ENCODE results near the gene LZTFL1. TPM values are rescaled to one million over a fixed set of nuclear protein-coding genes. Genes with fewer than 3 reads are reported as not detected.

Gene LZTFL1
- total RNA-seq, 2 experiments from 2014 or later: 5.1 to 6.7 TPM

GRCh38 chr3:45803252-45803935 is 38.5 kb downstream of the LZTFL1 start:
- Mint-ChIP-seq H3K27me3 (ENCODE audit: low read depth) (peaks cover 43% of the 10 kb centered on the region), H3K9me3 (ENCODE audit: insufficient read depth) (no peaks in the 10 kb centered on the region), H3K36me3 (ENCODE audit: low read depth) (no peaks in the 10 kb centered on the region), H3K27ac (no peak overlapping the region), H3K4me3 (no peak overlapping the region), H3K4me1 (ENCODE audit: low read depth) (peaks cover 5% of the 10 kb centered on the region)
- ChIA-PET POLR2A (no interaction called here), CTCF (no interaction called here)
- ATAC-seq (no peak), DNase-seq (no peak)

GRCh38 chr3:45802146-45802545 is 39.8 kb downstream of the LZTFL1 start:
- no peaks in the 10 kb centered on the region for H3K36me3 Mint-ChIP-seq (ENCODE audit: low read depth)
- DNase-seq (no peak), ATAC-seq (no peak)
- H3K27me3 Mint-ChIP-seq (ENCODE audit: low read depth): peaks cover 55% of the 10 kb centered on the region
- H3K4me3 Mint-ChIP-seq: no peak overlapping the region
- ChIA-PET POLR2A (interaction anchor here (0.5 kb wide), 1 partner anchor 27 kb away, joined by 3 read pairs; no protein-coding TSS in a partner anchor), CTCF (no interaction called here)
- H3K9me3 Mint-ChIP-seq (ENCODE audit: insufficient read depth): no peaks in the 10 kb centered on the region
- peaks cover 5% of the 10 kb centered on the region for H3K4me1 Mint-ChIP-seq (ENCODE audit: low read depth)
- H3K27ac Mint-ChIP-seq: no peak overlapping the region

- Mint-ChIP-seq H3K27ac (no peak overlapping the region), H3K4me1 (ENCODE audit: low read depth) (peaks cover 4% of the 10 kb centered on the region), H3K27me3 (ENCODE audit: low read depth) (peaks cover 59% of the 10 kb centered on the region), H3K4me3 (no peak overlapping the region), H3K36me3 (ENCODE audit: low read depth) (no peaks in the 10 kb centered on the region), H3K9me3 (ENCODE audit: insufficient read depth) (no peaks in the 10 kb centered on the region)
- CTCF ChIA-PET: no interaction called here
- DNase-seq (no peak), ATAC-seq (no peak)
- POLR2A ChIA-PET: no interaction called here
Observed at GRCh38 chr3:45800611-45801010, 41.3 kb downstream of the LZTFL1 start.

- CTCF ChIA-PET: no interaction called here
- no peak overlapping the region for H3K4me3 Mint-ChIP-seq
- DNase-seq (no peak), ATAC-seq (no peak)
- peaks cover 8% of the 10 kb centered on the region for H3K4me1 Mint-ChIP-seq (ENCODE audit: low read depth)
- H3K9me3 Mint-ChIP-seq (ENCODE audit: insufficient read depth): no peaks in the 10 kb centered on the region
- H3K27me3 Mint-ChIP-seq (ENCODE audit: low read depth): peaks cover 64% of the 10 kb centered on the region
- POLR2A ChIA-PET: no interaction called here
- H3K27ac Mint-ChIP-seq: no peak overlapping the region
- H3K36me3 Mint-ChIP-seq (ENCODE audit: low read depth): no peaks in the 10 kb centered on the region
Observed at GRCh38 chr3:45799586-45799985, 42.3 kb downstream of the LZTFL1 start.

GRCh38 chr3:45798034-45798433 is 43.9 kb downstream of the LZTFL1 start:
- H3K27ac Mint-ChIP-seq: no peak overlapping the region
- no peaks in the 10 kb centered on the region for H3K36me3 Mint-ChIP-seq (ENCODE audit: low read depth)
- ATAC-seq: no peak
- no peaks in the 10 kb centered on the region for H3K9me3 Mint-ChIP-seq (ENCODE audit: insufficient read depth)
- DNase-seq: no peak
- POLR2A ChIA-PET: no interaction called here
- H3K4me3 Mint-ChIP-seq: no peak overlapping the region
- H3K4me1 Mint-ChIP-seq (ENCODE audit: low read depth): peaks cover 8% of the 10 kb centered on the region
- CTCF ChIA-PET: no interaction called here
- H3K27me3 Mint-ChIP-seq (ENCODE audit: low read depth): peaks cover 66% of the 10 kb centered on the region

- Mint-ChIP-seq H3K9me3 (ENCODE audit: insufficient read depth) (no peaks in the 10 kb centered on the region), H3K36me3 (ENCODE audit: low read depth) (no peaks in the 10 kb centered on the region), H3K4me1 (ENCODE audit: low read depth) (peaks cover 8% of the 10 kb centered on the region), H3K27ac (no peak overlapping the region), H3K4me3 (peak overlapping the region; percentile 36), H3K27me3 (ENCODE audit: low read depth) (peaks cover 66% of the 10 kb centered on the region)
- CTCF ChIA-PET: no interaction called here
- POLR2A ChIA-PET: no interaction called here
- DNase-seq (no peak), ATAC-seq (no peak)
Observed at GRCh38 chr3:45796902-45797637, 44.8 kb downstream of the LZTFL1 start.

- Mint-ChIP-seq H3K36me3 (ENCODE audit: low read depth) (no peaks in the 10 kb centered on the region), H3K27me3 (ENCODE audit: low read depth) (peaks cover 68% of the 10 kb centered on the region), H3K27ac (no peak within 1 kb of the TSS), H3K9me3 (ENCODE audit: insufficient read depth) (no peaks in the 10 kb centered on the region), H3K4me3 (peak within 1 kb of the TSS; percentile 51), H3K4me1 (ENCODE audit: low read depth) (peaks cover 8% of the 10 kb centered on the region)
- ChIA-PET CTCF (no interaction called here), POLR2A (interaction anchor here (0.6 kb wide), 1 partner anchor 33 kb away, joined by 3 read pairs; no protein-coding TSS in a partner anchor)
- peak; percentile 64 for ATAC-seq
- DNase-seq: no peak
Observed at GRCh38 chr3:45795882-45796765, 45.8 kb downstream of the LZTFL1 start, which contains the start of gene SLC6A20. Gene SLC6A20 (minus strand): TSS chr3:45796536. CDS start chr3:45796419, 117 bp downstream.

- ChIA-PET CTCF (no interaction called here), POLR2A (no interaction called here)
- H3K9me3 Mint-ChIP-seq (ENCODE audit: insufficient read depth): no peaks in the 10 kb centered on the region
- H3K36me3 Mint-ChIP-seq (ENCODE audit: low read depth): no peaks in the 10 kb centered on the region
- no peak overlapping the region for H3K27ac Mint-ChIP-seq
- peak overlapping the region; percentile 51 for H3K4me3 Mint-ChIP-seq
- ATAC-seq (no peak), DNase-seq (no peak)
- peaks cover 8% of the 10 kb centered on the region for H3K4me1 Mint-ChIP-seq (ENCODE audit: low read depth)
- peaks cover 68% of the 10 kb centered on the region for H3K27me3 Mint-ChIP-seq (ENCODE audit: low read depth)
Observed at GRCh38 chr3:45795509-45795881, 46.4 kb downstream of the LZTFL1 start.

- ATAC-seq (no peak), DNase-seq (no peak)
- ChIA-PET POLR2A (no interaction called here), CTCF (no interaction called here)
- H3K4me1 Mint-ChIP-seq (ENCODE audit: low read depth): peaks cover 8% of the 10 kb centered on the region
- no peak overlapping the region for H3K4me3 Mint-ChIP-seq
- no peak overlapping the region for H3K27ac Mint-ChIP-seq
- peaks cover 3% of the 10 kb centered on the region for H3K36me3 Mint-ChIP-seq (ENCODE audit: low read depth)
- peaks cover 73% of the 10 kb centered on the region for H3K27me3 Mint-ChIP-seq (ENCODE audit: low read depth)
- H3K9me3 Mint-ChIP-seq (ENCODE audit: insufficient read depth): no peaks in the 10 kb centered on the region
Observed at GRCh38 chr3:45794660-45795059, 47.3 kb downstream of the LZTFL1 start.

- Mint-ChIP-seq H3K4me3 (no peak overlapping the region), H3K36me3 (ENCODE audit: low read depth) (peaks cover 3% of the 10 kb centered on the region), H3K9me3 (ENCODE audit: insufficient read depth) (no peaks in the 10 kb centered on the region), H3K27ac (no peak overlapping the region), H3K27me3 (ENCODE audit: low read depth) (peaks cover 68% of the 10 kb centered on the region), H3K4me1 (ENCODE audit: low read depth) (peaks cover 8% of the 10 kb centered on the region)
- DNase-seq (no peak), ATAC-seq (no peak)
- POLR2A ChIA-PET: no interaction called here
- CTCF ChIA-PET: no interaction called here
Observed at GRCh38 chr3:45794177-45794560, 47.8 kb downstream of the LZTFL1 start.

- Mint-ChIP-seq H3K36me3 (ENCODE audit: low read depth) (peaks cover 3% of the 10 kb centered on the region), H3K27ac (no peak overlapping the region), H3K9me3 (ENCODE audit: insufficient read depth) (no peaks in the 10 kb centered on the region), H3K4me1 (ENCODE audit: low read depth) (peaks cover 8% of the 10 kb centered on the region), H3K4me3 (no peak overlapping the region), H3K27me3 (ENCODE audit: low read depth) (peaks cover 67% of the 10 kb centered on the region)
- POLR2A ChIA-PET: no interaction called here
- CTCF ChIA-PET: no interaction called here
- ATAC-seq (no peak), DNase-seq (no peak)
Observed at GRCh38 chr3:45793482-45794176, 48.3 kb downstream of the LZTFL1 start.
